A673 (cell line): Measurements from ENCODE around the gene TXLNA.

ENCODE experiments used
- EZH2 ChIP-seq: fragments of 200-600 bp; sonication (generic); IDR thresholded peaks from 2 replicates; pipeline ENCODE4 v1.6.1; 2017; ENCODE audit warnings: borderline replicate concordance, low read depth, mild to moderate bottlenecking, mixed read lengths, antibody characterized with exemption, low read length; ENCODE audit not compliant: poor library complexity, severe bottlenecking
- TF ChIP-seq, protein P1 (sequence below): fragments of 300-800, 200-600 bp; sonication (generic); conservative IDR thresholded peaks from 2 replicates; pipeline ENCODE4 v1.5.1; 2017; ENCODE audit warnings: low read depth, mild to moderate bottlenecking, antibody characterized with exemption, low read length, moderate library complexity, mixed read lengths

DNA sequence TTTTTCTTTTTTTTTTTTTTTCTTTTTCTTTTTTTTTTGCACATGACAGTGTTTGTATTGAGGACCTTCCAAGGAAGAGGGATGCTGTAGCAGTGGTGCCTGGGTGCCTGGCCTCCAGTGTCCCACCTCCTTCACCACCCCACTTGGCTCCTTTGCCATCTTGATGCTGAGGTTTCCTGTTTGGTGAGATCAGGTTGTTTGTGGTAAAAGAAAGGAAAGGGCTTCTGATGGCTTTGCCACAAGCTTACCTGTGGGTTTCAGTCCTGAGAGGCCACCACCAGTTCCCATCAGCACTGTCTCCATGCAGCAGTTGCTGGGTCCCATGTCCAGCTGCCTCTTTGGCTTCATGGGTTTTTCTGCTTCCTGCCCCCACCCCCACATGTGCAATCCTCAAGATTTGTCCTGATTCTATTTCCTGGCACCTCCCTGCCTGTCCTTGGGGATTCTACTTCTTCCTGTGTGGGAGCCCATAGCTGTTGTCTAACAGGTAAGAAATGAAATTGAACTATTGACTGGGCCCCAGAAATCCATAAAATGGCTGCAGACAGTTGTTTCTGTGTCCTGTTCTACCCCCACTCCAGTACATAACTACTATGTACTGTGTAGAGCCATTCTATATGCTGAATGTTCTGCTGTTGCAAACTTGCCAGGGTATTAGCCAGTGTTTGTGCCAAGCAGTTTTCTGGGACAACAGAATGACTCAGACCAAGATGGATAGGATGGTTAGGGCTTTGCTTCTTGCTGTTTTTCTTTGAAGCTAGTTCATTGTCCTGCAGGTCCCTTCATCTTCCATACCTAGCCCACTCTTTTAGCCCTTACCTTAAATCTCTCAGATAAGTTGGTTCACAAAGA is 16.7 kb downstream of the TXLNA start:
- TF ChIP-seq EZH2 = no peak
- TF ChIP-seq, protein P1, sequence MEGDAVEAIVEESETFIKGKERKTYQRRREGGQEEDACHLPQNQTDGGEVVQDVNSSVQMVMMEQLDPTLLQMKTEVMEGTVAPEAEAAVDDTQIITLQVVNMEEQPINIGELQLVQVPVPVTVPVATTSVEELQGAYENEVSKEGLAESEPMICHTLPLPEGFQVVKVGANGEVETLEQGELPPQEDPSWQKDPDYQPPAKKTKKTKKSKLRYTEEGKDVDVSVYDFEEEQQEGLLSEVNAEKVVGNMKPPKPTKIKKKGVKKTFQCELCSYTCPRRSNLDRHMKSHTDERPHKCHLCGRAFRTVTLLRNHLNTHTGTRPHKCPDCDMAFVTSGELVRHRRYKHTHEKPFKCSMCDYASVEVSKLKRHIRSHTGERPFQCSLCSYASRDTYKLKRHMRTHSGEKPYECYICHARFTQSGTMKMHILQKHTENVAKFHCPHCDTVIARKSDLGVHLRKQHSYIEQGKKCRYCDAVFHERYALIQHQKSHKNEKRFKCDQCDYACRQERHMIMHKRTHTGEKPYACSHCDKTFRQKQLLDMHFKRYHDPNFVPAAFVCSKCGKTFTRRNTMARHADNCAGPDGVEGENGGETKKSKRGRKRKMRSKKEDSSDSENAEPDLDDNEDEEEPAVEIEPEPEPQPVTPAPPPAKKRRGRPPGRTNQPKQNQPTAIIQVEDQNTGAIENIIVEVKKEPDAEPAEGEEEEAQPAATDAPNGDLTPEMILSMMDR = no peak
